Fibroblast of lung (primary cell): ENCODE results near the gene IL26.

Experiments
- CTCF ChIP-seq, 2 donors: IDR thresholded peaks in 1 of 2; conservative IDR thresholded peaks in 1 of 2; 1 replicate in 1 of 2; 2 replicates in 1 of 2; pipeline ENCODE4 v1.5.1; 2011 to 2012; ENCODE audit warnings: low read length in 2 of 2, control low read depth in 1 of 2, inconsistent platforms in 1 of 2, low read depth in 1 of 2, mild to moderate bottlenecking in 1 of 2
- EZH2 ChIP-seq: IDR thresholded peaks from 2 replicates; pipeline ENCODE4 v1.5.1; 2012; ENCODE audit warnings: low read length, control low read depth, mild to moderate bottlenecking; ENCODE audit errors: missing control alignments

GRCh38 chr12:68162374-68162773, 63.2 kb downstream of the IL26 start:
- no peak for TF ChIP-seq CTCF (conservative IDR thresholded peaks at IDR 0.05 in 1 of 2, IDR thresholded peaks at IDR 0.05 in 1 of 2; ENCODE audit: low read depth in 1 of 2, low read length in 2 of 2)
- TF ChIP-seq EZH2, result no peak
